Psoas muscle (tissue), 8 donors: Measurements from ENCODE around the gene ARHGAP32. TPM values are rescaled to one million over a fixed set of nuclear protein-coding genes. Genes with fewer than 3 reads are reported as not detected.

Experiments used
- ATAC-seq, 4 donors: fragments of 200-7000 bp; cut with Tn5 transposase; one replicate each; pipeline ENCODE4 v1.9.1; 2020; ENCODE audit warnings: moderate library complexity in 3 of 4, mild to moderate bottlenecking in 2 of 4
- DNase-seq, 2 donors: peaks; one replicate each; pipeline ENCODE4 v3.0.0-alpha.2; 2020
- H3K27ac ChIP-seq: fragments of 200-600 bp; one replicate; pipeline ENCODE4 v1.8.0; 2022
- H3K27me3 ChIP-seq, 3 donors: fragments of 200-600 bp in 1 of 3; one replicate each; pipeline versions ENCODE4 v1.6.1 to v1.8.0; 2013 to 2022; ENCODE audit warnings: low read length in 2 of 3, mild to moderate bottlenecking in 2 of 3, moderate library complexity in 1 of 3; ENCODE audit not compliant: insufficient read depth in 3 of 3
- H3K36me3 ChIP-seq, 2 donors: fragments of 200-600 bp in 1 of 2; one replicate each; pipeline versions ENCODE4 v1.6.1 to v1.8.0; 2013 to 2022; ENCODE audit warnings: low read depth in 1 of 2, mild to moderate bottlenecking in 1 of 2, moderate library complexity in 1 of 2; ENCODE audit not compliant: insufficient read depth in 1 of 2
- H3K4me1 ChIP-seq: fragments of 200-600 bp; one replicate; pipeline ENCODE4 v1.8.0; 2022
- H3K4me3 ChIP-seq: fragments of 200-600 bp; one replicate; pipeline ENCODE4 v1.8.0; 2022; ENCODE audit warnings: mild to moderate bottlenecking
- H3K9me3 ChIP-seq: fragments of 200-600 bp; one replicate; pipeline ENCODE4 v1.8.0; 2022
- CTCF ChIP-seq: fragments of 200-600 bp; IDR thresholded peaks from one replicate; pipeline ENCODE4 v1.8.0; 2022; ENCODE audit warnings: antibody characterized with exemption
- WGBS, 3 donors: extraction: QIAGEN DNeasy Blood & Tissue Kit; methylation state at CpG; one replicate each; pipeline versions ENCODE4 v1.1.6 to v1.1.7; 2013; 5-methylcytosine and 5-hydroxymethylcytosine counted together
- intact Hi-C, 2 donors: fragments of 100-400 bp; cut with DNase I; formaldehyde crosslinking; loops; one replicate each; pipeline versions ENCODE4 v1.11.0 to v1.14.2; 2022
- polyA plus RNA-seq, 3 donors: library from polyadenylated mRNA; stranded (reverse); fragments of 200-250 nt; gene quantifications; one replicate each; pipeline ENCODE4 v1.2.3, GENCODE V29; 2013
- total RNA-seq, 4 donors: library from RNA; stranded (reverse); fragmentation: NEBNext Ultra II Directional in 2 of 4; extraction: Animal tissue kit (Norgen Biotek cat#: 25700) in 2 of 4; gene quantifications; one replicate each; pipeline versions ENCODE4 v1.2.1 to v1.2.4, GENCODE V29; 2021 to 2023
- donor health status: healthy with polysubstance abuse.
- donor health status: DM: no; HTN: no; CAD: no; lungs with moderate emphysema.
- donor health status: Bipolar disorder and iron deficiency.
- donor health status: healthy.
- donor health status: DM: yes; HTN: yes; CAD: no.
- donor health status: DM: no; HTN: no; CAD: no.
- donor health status: DM: no; HTN: no; CAD: no.
- donor health status: DM: yes; HTN: yes; CAD: no.

ARHGAP32 gene
- total and polyA plus RNA-seq, 7 donors, result 1.3 to 10.1 (median 6.4) TPM

- Histone ChIP-seq H3K9me3 (no peaks in the 10 kb centered on the region), H3K27me3 (no peaks in the 10 kb centered on the region), H3K27ac (no peak overlapping the region), H3K4me1 (peaks cover 5% of the 10 kb centered on the region), H3K36me3 (peaks cover 6 to 61% of the 10 kb centered on the region in 2 donors), H3K4me3 (no peak overlapping the region)
- 92 to 96% (median 95%) methylated on average over 13 of the region's 13 CpGs for WGBS, 3 donors
- intact Hi-C loops, result no loop called here
- TF ChIP-seq CTCF, result no peak
- ATAC-seq (no peak), DNase-seq (no peak)
Measured at GRCh38 chr11:128970598-128971190, 221.4 kb downstream of the ARHGAP32 start.

- Histone ChIP-seq H3K36me3 (peaks cover 2 to 48% of the 10 kb centered on the region in 2 donors), H3K4me1 (peaks cover 5% of the 10 kb centered on the region), H3K27me3 (no peaks in the 10 kb centered on the region), H3K4me3 (no peak overlapping the region), H3K9me3 (no peaks in the 10 kb centered on the region), H3K27ac (no peak overlapping the region)
- ATAC-seq (no peak), DNase-seq (no peak)
- intact Hi-C loops, result no loop called here
- 96 to 97% (median 97%) methylated on average over 9 of the region's 9 CpGs for WGBS, 3 donors
- no peak for TF ChIP-seq CTCF
Measured at GRCh38 chr11:128968916-128969315, 223.2 kb downstream of the ARHGAP32 start.

GRCh38 chr11:128967578-128967977 lies 224.5 kb downstream of the ARHGAP32 start:
- Histone ChIP-seq H3K27me3 (no peaks in the 10 kb centered on the region), H3K36me3 (peaks cover 0 to 35% of the 10 kb centered on the region in 2 donors), H3K4me1 (peaks cover 5% of the 10 kb centered on the region), H3K27ac (no peak overlapping the region), H3K9me3 (no peaks in the 10 kb centered on the region), H3K4me3 (no peak overlapping the region)
- WGBS, 3 donors, result 50 to 83% (median 69%) methylated on average over 6 of the region's 6 CpGs
- intact Hi-C loops, result loop anchor here in 1 of 2 donors (2.0 kb wide), 1 partner anchor 51 kb away; no protein-coding TSS in a partner anchor
- ATAC-seq (peak in 3 of 4 donors; percentile 68 to 76 (median 75)), DNase-seq (no peak)
- TF ChIP-seq CTCF, result no peak

GRCh38 chr11:128965485-128965884 lies 226.6 kb downstream of the ARHGAP32 start:
- Histone ChIP-seq H3K36me3 (peaks cover 0 to 18% of the 10 kb centered on the region in 2 donors), H3K27ac (no peak overlapping the region), H3K27me3 (no peaks in the 10 kb centered on the region), H3K4me3 (no peak overlapping the region), H3K9me3 (no peaks in the 10 kb centered on the region), H3K4me1 (peaks cover 5% of the 10 kb centered on the region)
- no peak for ATAC-seq
- intact Hi-C loops, result no loop called here
- 50 to 59% (median 54%) methylated on average over 4 of the region's 4 CpGs for WGBS, 3 donors
- DNase-seq, result no peak
- TF ChIP-seq CTCF, result no peak

- Histone ChIP-seq H3K4me1 (peaks cover 5% of the 10 kb centered on the region), H3K36me3 (peaks cover 0 to 9% of the 10 kb centered on the region in 2 donors), H3K27ac (no peak overlapping the region), H3K9me3 (no peaks in the 10 kb centered on the region), H3K27me3 (peaks cover 0 to 2% (median 0%) of the 10 kb centered on the region in 3 donors), H3K4me3 (no peak overlapping the region)
- intact Hi-C loops, result no loop called here
- no peak for DNase-seq
- no peak for ATAC-seq
- no peak for TF ChIP-seq CTCF
- 51 to 65% (median 56%) methylated on average over 7 of the region's 7 CpGs for WGBS, 3 donors
Measured at GRCh38 chr11:128964463-128964930, 227.6 kb downstream of the ARHGAP32 start.
